Breast epithelium (tissue), 4 donors: ENCODE measurements around the gene NUDT14. TPM values are rescaled to one million over a fixed set of nuclear protein-coding genes. Genes with fewer than 3 reads are reported as not detected.

Experiments
- DNase-seq, 2 donors: peaks; one replicate each; pipeline ENCODE4 v3.0.0-alpha.2; 2019; ENCODE audit warnings: low spot score in 2 of 2
- H3K27ac ChIP-seq, 2 donors: fragments of 200-600 bp; sonication (generic) in 1 of 2; one replicate each; pipeline ENCODE4 v1.5.1; 2016 to 2019; ENCODE audit warnings: mild to moderate bottlenecking in 1 of 2
- H3K27me3 ChIP-seq, 2 donors: fragments of 200-600 bp; sonication (generic) in 1 of 2; one replicate each; pipeline versions ENCODE4 v1.5.1 to v1.6.0; 2017 to 2019; ENCODE audit warnings: control low read depth in 1 of 2, mild to moderate bottlenecking in 1 of 2
- H3K36me3 ChIP-seq: fragments of 200-600 bp; one replicate; pipeline ENCODE4 v1.5.1; 2019
- H3K4me1 ChIP-seq, 2 donors: fragments of 200-600 bp; sonication (generic); one replicate each; pipeline ENCODE4 v1.5.1; 2016 to 2019; ENCODE audit warnings: control low read depth in 1 of 2
- H3K4me3 ChIP-seq, 3 donors: fragments of 200-600 bp; sonication (generic); 1 replicate in 2 of 3; 2 replicates in 1 of 3; pipeline ENCODE4 v1.5.1; 2016 to 2019; ENCODE audit warnings: mild to moderate bottlenecking in 3 of 3, moderate library complexity in 2 of 3
- H3K9me3 ChIP-seq, 2 donors: fragments of 200-600 bp; sonication (generic) in 1 of 2; one replicate each; pipeline ENCODE4 v1.5.1; 2016 to 2019; ENCODE audit warnings: control low read depth in 1 of 2
- CTCF ChIP-seq, 3 donors: fragments of 450-650 bp; IDR thresholded peaks; one replicate each; pipeline ENCODE4 v1.5.1; 2016 to 2017; ENCODE audit warnings: antibody characterized with exemption in 3 of 3, mild to moderate bottlenecking in 3 of 3, moderate library complexity in 3 of 3
- POLR2A ChIP-seq: fragments of 450-650 bp; IDR thresholded peaks from one replicate; pipeline ENCODE4 v1.6.1; 2016; ENCODE audit warnings: antibody characterized with exemption, mild to moderate bottlenecking, moderate library complexity
- POLR2AphosphoS5 ChIP-seq, 3 donors: sonication (generic); formaldehyde crosslinking; IDR thresholded peaks; one replicate each; pipeline ENCODE4 v1.6.1; 2017; ENCODE audit warnings: antibody characterized with exemption in 3 of 3
- intact Hi-C: fragments of 100-400 bp; cut with DNase I; formaldehyde crosslinking; loops from one replicate; pipeline ENCODE4 v1.15.1; 2023; ENCODE audit warnings: low total_unique reads
- total RNA-seq, 3 donors: library from RNA; depleted of rRNA; stranded (reverse); fragments of >200 nt; gene quantifications; one replicate each; pipeline ENCODE4 v1.1.0, GENCODE V29; 2016

NUDT14 gene
- total RNA-seq, 3 donors from 2014 or later: 13.6 to 14.9 (median 14.1) TPM

- Histone ChIP-seq H3K4me3 (no peak overlapping the region), H3K27ac (no peak overlapping the region), H3K4me1 (peaks cover 0 to 15% of the 10 kb centered on the region in 2 donors), H3K9me3 (no peaks in the 10 kb centered on the region), H3K27me3 (peaks cover 0 to 37% of the 10 kb centered on the region in 2 donors), H3K36me3 (no peaks in the 10 kb centered on the region)
- peak; percentile 78 to 91 (median 87) for TF ChIP-seq CTCF (IDR thresholded peaks at IDR 0.05)
- no peak for TF ChIP-seq POLR2A
- peak; percentile 56 to 86 for DNase-seq
- intact Hi-C loops: no loop called here
These were observed 22.0 kb upstream of the NUDT14 start for GRCh38 chr14:105203057-105203531.

GRCh38 chr14:105201925-105202513 lies 20.9 kb upstream of the NUDT14 start:
- peaks cover 0 to 19% of the 10 kb centered on the region in 2 donors for H3K4me1 ChIP-seq
- intact Hi-C loops: no loop called here
- H3K4me3 ChIP-seq: no peak overlapping the region
- H3K9me3 ChIP-seq: no peaks in the 10 kb centered on the region
- H3K36me3 ChIP-seq: no peaks in the 10 kb centered on the region
- TF ChIP-seq POLR2A: no peak
- TF ChIP-seq POLR2AphosphoS5 (IDR thresholded peaks at IDR 0.05): no peak
- no peak for TF ChIP-seq CTCF (IDR thresholded peaks at IDR 0.05)
- H3K27ac ChIP-seq: peak overlapping the region in 1 of 2 donors; percentile 14
- no peak for DNase-seq
- H3K27me3 ChIP-seq: peaks cover 0 to 46% of the 10 kb centered on the region in 2 donors

- Histone ChIP-seq H3K4me3 (no peak overlapping the region), H3K27ac (peak overlapping the region in 1 of 2 donors; percentile 14), H3K27me3 (peaks cover 4 to 52% of the 10 kb centered on the region in 2 donors), H3K4me1 (peaks cover 4 to 25% of the 10 kb centered on the region in 2 donors), H3K9me3 (no peaks in the 10 kb centered on the region), H3K36me3 (no peaks in the 10 kb centered on the region)
- no peak for TF ChIP-seq POLR2A
- TF ChIP-seq CTCF (IDR thresholded peaks at IDR 0.05): no peak
- no peak for TF ChIP-seq POLR2AphosphoS5 (IDR thresholded peaks at IDR 0.05)
- intact Hi-C loops: no loop called here
- DNase-seq: no peak
These were observed 20.2 kb upstream of the NUDT14 start for GRCh38 chr14:105201156-105201924.

GRCh38 chr14:105200641-105201040 lies 19.5 kb upstream of the NUDT14 start:
- no peak for TF ChIP-seq POLR2A
- TF ChIP-seq CTCF (IDR thresholded peaks at IDR 0.05): no peak
- no peak for TF ChIP-seq POLR2AphosphoS5 (IDR thresholded peaks at IDR 0.05)
- no peak overlapping the region for H3K27ac ChIP-seq
- peaks cover 6 to 23% of the 10 kb centered on the region in 2 donors for H3K4me1 ChIP-seq
- H3K4me3 ChIP-seq: no peak overlapping the region
- H3K9me3 ChIP-seq: no peaks in the 10 kb centered on the region
- H3K36me3 ChIP-seq: no peaks in the 10 kb centered on the region
- intact Hi-C loops: no loop called here
- H3K27me3 ChIP-seq: peaks cover 5 to 58% of the 10 kb centered on the region in 2 donors
- no peak for DNase-seq

- intact Hi-C loops: no loop called here
- Histone ChIP-seq H3K27me3 (peaks cover 7 to 58% of the 10 kb centered on the region in 2 donors), H3K36me3 (no peaks in the 10 kb centered on the region), H3K4me1 (peaks cover 6 to 17% of the 10 kb centered on the region in 2 donors), H3K9me3 (no peaks in the 10 kb centered on the region), H3K27ac (no peak overlapping the region), H3K4me3 (no peak overlapping the region)
- TF ChIP-seq POLR2A (no peak), POLR2AphosphoS5 (IDR thresholded peaks at IDR 0.05) (no peak), CTCF (IDR thresholded peaks at IDR 0.05) (no peak)
- no peak for DNase-seq
These were observed 19.0 kb upstream of the NUDT14 start for GRCh38 chr14:105200074-105200473.
